HL-60/S4 treated with retinoic acid at 250 ng/mL for 4 days and 3 days (cell line): Measurements from ENCODE around the gene ELFN1.
"Not testable (repeated sequence)": the region's sequence is repeated elsewhere in the genome, so short reads cannot be mapped to it uniquely, and the experiment has no call there.

Experiments
- in situ Hi-C: fragments of 300-500 bp; cut with MboI; formaldehyde crosslinking; loops from 2 replicates; pipeline ENCODE4 v1.7.0; 2022; ENCODE audit warnings: low sequenced_read_pairs

Gene ELFN1

GRCh38 chr7:1707756-1708595, 37.9 kb downstream of the ELFN1 start:
- in situ Hi-C loops = no loop called here

- in situ Hi-C loops = no loop called here
These were observed 38.6 kb downstream of the ELFN1 start for GRCh38 chr7:1708596-1709251.

- in situ Hi-C loops = no loop called here
These were observed 39.2 kb downstream of the ELFN1 start for GRCh38 chr7:1709281-1709680.

GRCh38 chr7:1709900-1710299, 39.8 kb downstream of the ELFN1 start:
- in situ Hi-C loops = no loop called here

- in situ Hi-C loops = no loop called here
These were observed 40.9 kb downstream of the ELFN1 start for GRCh38 chr7:1710936-1711335.

- in situ Hi-C loops = no loop called here
These were observed 42.9 kb downstream of the ELFN1 start for GRCh38 chr7:1712907-1713501.

- in situ Hi-C loops = no loop called here
These were observed 43.7 kb downstream of the ELFN1 start for GRCh38 chr7:1713502-1714484.

GRCh38 chr7:1714583-1715330, 44.7 kb downstream of the ELFN1 start:
- in situ Hi-C loops = no loop called here

- in situ Hi-C loops = no loop called here
These were observed 45.2 kb downstream of the ELFN1 start for GRCh38 chr7:1715331-1715625.

- in situ Hi-C loops = no loop called here
These were observed 45.6 kb downstream of the ELFN1 start for GRCh38 chr7:1715671-1716074.

- in situ Hi-C loops = no loop called here
These were observed 46.4 kb downstream of the ELFN1 start for GRCh38 chr7:1716263-1717094.

- in situ Hi-C loops = no loop called here
These were observed 47.0 kb downstream of the ELFN1 start for GRCh38 chr7:1717095-1717483.

GRCh38 chr7:1717903-1718676, 48.0 kb downstream of the ELFN1 start:
- in situ Hi-C loops = no loop called here

GRCh38 chr7:1718850-1719249, 48.8 kb downstream of the ELFN1 start:
- in situ Hi-C loops = not testable (repeated sequence)

- in situ Hi-C loops = not testable (repeated sequence)
These were observed 49.2 kb downstream of the ELFN1 start for GRCh38 chr7:1719256-1719655.

GRCh38 chr7:1719913-1720312, 49.8 kb downstream of the ELFN1 start:
- in situ Hi-C loops = no loop called here

- in situ Hi-C loops = no loop called here
These were observed 50.2 kb downstream of the ELFN1 start for GRCh38 chr7:1720326-1720725.

- in situ Hi-C loops = no loop called here
These were observed 51.1 kb downstream of the ELFN1 start for GRCh38 chr7:1721047-1721690.
